Sigmoid colon (tissue), 7 donors: ENCODE measurements around the gene MAIP1. TPM values are rescaled to one million over a fixed set of nuclear protein-coding genes. Genes with fewer than 3 reads are reported as not detected.

Source experiments
- DNase-seq: peaks from one replicate; pipeline ENCODE4 v3.0.0-alpha.2; 2019
- H3K27ac ChIP-seq, 4 donors: fragments of 200-600 bp; sonication (generic); one replicate each; pipeline ENCODE4 v1.5.1; 2016 to 2019; ENCODE audit warnings: mild to moderate bottlenecking in 1 of 4
- H3K27me3 ChIP-seq, 3 donors: fragments of 200-600 bp; sonication (generic); one replicate each; pipeline ENCODE4 v1.5.1; 2019; ENCODE audit warnings: mild to moderate bottlenecking in 1 of 3
- H3K36me3 ChIP-seq, 4 donors: fragments of 200-600 bp; sonication (generic); one replicate each; pipeline ENCODE4 v1.5.1; 2016 to 2019
- H3K4me1 ChIP-seq, 4 donors: fragments of 200-600 bp; sonication (generic); one replicate each; pipeline ENCODE4 v1.5.1; 2017 to 2019
- H3K4me3 ChIP-seq, 4 donors: fragments of 200-600 bp; sonication (generic); one replicate each; pipeline ENCODE4 v1.5.1; 2017 to 2019; ENCODE audit warnings: mild to moderate bottlenecking in 2 of 4, moderate library complexity in 1 of 4
- H3K9me3 ChIP-seq, 4 donors: fragments of 200-600 bp in 3 of 4; sonication (generic) in 3 of 4; one replicate each; pipeline versions ENCODE4 v1.5.1 to v1.6.1; 2013 to 2019
- EP300 ChIP-seq, 4 donors: sonication (generic); formaldehyde crosslinking; IDR thresholded peaks; one replicate each; pipeline ENCODE4 v1.6.1; 2017; ENCODE audit warnings: antibody characterized with exemption in 4 of 4
- POLR2A ChIP-seq, 2 donors: fragments of 450-650 bp; IDR thresholded peaks; one replicate each; pipeline ENCODE4 v1.6.1; 2016; ENCODE audit warnings: antibody characterized with exemption in 2 of 2, mild to moderate bottlenecking in 2 of 2, moderate library complexity in 2 of 2
- POLR2AphosphoS5 ChIP-seq, 4 donors: sonication (generic); formaldehyde crosslinking; IDR thresholded peaks; one replicate each; pipeline ENCODE4 v1.6.1; 2017; ENCODE audit warnings: antibody characterized with exemption in 4 of 4
- WGBS, 2 donors: extraction: QIAGEN DNeasy Blood & Tissue Kit; methylation state at CpG; one replicate each; pipeline ENCODE4 v1.1.7; 2013; 5-methylcytosine and 5-hydroxymethylcytosine counted together
- intact Hi-C: fragments of 100-400 bp; cut with DNase I; formaldehyde crosslinking; loops from one replicate; pipeline ENCODE4 v1.15.1; 2023
- polyA plus RNA-seq, 3 donors: library from polyadenylated mRNA; stranded (reverse); fragments of 200-250 nt; gene quantifications; one replicate each; pipeline ENCODE4 v1.2.3, GENCODE V29; 2013
- total RNA-seq, 4 donors: library from RNA; depleted of rRNA; stranded (reverse); fragments of >200 nt; gene quantifications; one replicate each; pipeline ENCODE4 v1.1.0, GENCODE V29; 2016
- TF ChIP-seq, protein P1 (sequence below), 4 experiments: fragments of 450-650 bp in 3 of 4; fragments of 200-600 bp in 1 of 4; IDR thresholded peaks; one replicate each; pipeline ENCODE4 v1.5.1; 2016 to 2019; ENCODE audit warnings: antibody characterized with exemption in 4 of 4, mild to moderate bottlenecking in 3 of 4, moderate library complexity in 2 of 4
- donor health status: healthy with polysubstance abuse.
- donor health status: Bipolar disorder and iron deficiency.
- donor health status: healthy.

MAIP1 gene
- total and polyA plus RNA-seq, 7 donors: 13.3 to 54.1 (median 20.3) TPM

DNA sequence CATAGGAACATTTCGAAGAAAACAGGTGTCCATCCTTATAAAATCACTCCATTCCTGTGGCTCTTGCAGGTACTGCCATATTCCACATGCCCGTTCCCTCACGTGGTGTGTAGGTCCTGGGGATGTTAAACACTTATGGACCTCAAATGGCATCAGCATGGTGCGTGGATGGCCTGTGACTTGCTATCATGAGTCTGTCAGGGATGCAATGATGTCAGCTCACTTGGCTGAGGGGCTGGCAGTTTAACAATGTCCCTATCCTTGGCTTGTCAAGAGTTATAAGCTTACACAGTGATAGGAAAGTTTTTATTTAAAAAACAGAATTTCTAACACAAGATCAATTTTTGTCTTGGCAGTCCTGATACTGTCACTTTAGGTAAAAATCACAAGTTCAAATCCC, 28.8 kb downstream of the MAIP1 start:
- Histone ChIP-seq H3K27me3 (no peaks in the 10 kb centered on the region), H3K4me1 (peaks cover 0 to 7% (median 6%) of the 10 kb centered on the region in 4 donors), H3K4me3 (no peak overlapping the region), H3K36me3 (no peaks in the 10 kb centered on the region), H3K27ac (no peak overlapping the region), H3K9me3 (no peaks in the 10 kb centered on the region)
- TF ChIP-seq POLR2A (IDR thresholded peaks at IDR 0.05) (no peak), EP300 (IDR thresholded peaks at IDR 0.05) (no peak), POLR2AphosphoS5 (IDR thresholded peaks at IDR 0.05) (no peak)
- intact Hi-C loops: loop anchor here (5.0 to 10.0 kb wide), 2 partner anchors 323 to 721 kb away; partner anchors contain the start of gene SPATS2L
- WGBS, 2 donors: 71 to 95% methylated on average over 4 of the region's 4 CpGs
- no peak for DNase-seq

GRCh38 chr2:199984755-199985154, 29.4 kb downstream of the MAIP1 start:
- TF ChIP-seq POLR2AphosphoS5 (IDR thresholded peaks at IDR 0.05) (no peak), POLR2A (IDR thresholded peaks at IDR 0.05) (no peak), EP300 (IDR thresholded peaks at IDR 0.05) (no peak)
- TF ChIP-seq, protein P1, sequence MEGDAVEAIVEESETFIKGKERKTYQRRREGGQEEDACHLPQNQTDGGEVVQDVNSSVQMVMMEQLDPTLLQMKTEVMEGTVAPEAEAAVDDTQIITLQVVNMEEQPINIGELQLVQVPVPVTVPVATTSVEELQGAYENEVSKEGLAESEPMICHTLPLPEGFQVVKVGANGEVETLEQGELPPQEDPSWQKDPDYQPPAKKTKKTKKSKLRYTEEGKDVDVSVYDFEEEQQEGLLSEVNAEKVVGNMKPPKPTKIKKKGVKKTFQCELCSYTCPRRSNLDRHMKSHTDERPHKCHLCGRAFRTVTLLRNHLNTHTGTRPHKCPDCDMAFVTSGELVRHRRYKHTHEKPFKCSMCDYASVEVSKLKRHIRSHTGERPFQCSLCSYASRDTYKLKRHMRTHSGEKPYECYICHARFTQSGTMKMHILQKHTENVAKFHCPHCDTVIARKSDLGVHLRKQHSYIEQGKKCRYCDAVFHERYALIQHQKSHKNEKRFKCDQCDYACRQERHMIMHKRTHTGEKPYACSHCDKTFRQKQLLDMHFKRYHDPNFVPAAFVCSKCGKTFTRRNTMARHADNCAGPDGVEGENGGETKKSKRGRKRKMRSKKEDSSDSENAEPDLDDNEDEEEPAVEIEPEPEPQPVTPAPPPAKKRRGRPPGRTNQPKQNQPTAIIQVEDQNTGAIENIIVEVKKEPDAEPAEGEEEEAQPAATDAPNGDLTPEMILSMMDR (IDR thresholded peaks at IDR 0.05): no peak
- Histone ChIP-seq H3K4me1 (peaks cover 0 to 5% (median 2%) of the 10 kb centered on the region in 4 donors), H3K36me3 (no peaks in the 10 kb centered on the region), H3K27ac (no peak overlapping the region), H3K27me3 (no peaks in the 10 kb centered on the region), H3K4me3 (no peak overlapping the region), H3K9me3 (no peaks in the 10 kb centered on the region)
- 77 to 78% methylated on average over 2 of the region's 2 CpGs for WGBS, 2 donors
- intact Hi-C loops: loop anchor here (5.0 to 10.0 kb wide), 2 partner anchors 323 to 720 kb away; partner anchors contain the start of gene SPATS2L
- no peak for DNase-seq

DNA sequence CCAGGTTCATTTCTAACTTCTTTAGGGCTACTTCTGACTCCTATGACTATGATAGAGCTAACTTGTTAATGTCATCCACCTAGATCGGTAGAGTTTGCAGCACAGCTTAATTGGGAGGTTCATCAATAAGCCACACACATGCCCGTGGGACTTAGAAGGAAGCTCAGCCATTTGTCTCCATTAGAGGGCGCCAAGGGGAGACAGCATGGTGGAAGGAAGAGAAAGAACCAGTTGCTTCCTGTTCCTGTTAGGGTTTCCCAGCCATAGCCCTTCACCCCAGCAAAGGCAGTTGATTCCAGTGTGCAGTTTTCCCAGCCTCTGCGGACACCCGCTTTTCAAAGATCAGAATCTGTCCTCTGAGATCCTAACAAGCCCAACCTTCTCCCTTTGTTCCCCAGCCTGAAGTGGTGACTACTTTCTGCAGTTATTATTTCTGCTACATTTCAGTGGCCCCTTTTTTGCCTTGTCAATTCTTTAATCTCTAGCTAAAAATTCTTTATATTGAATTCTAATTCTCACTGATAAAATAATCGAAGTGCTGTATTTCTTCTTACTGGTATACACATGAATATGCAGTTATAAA, 30.3 kb downstream of the MAIP1 start:
- Histone ChIP-seq H3K4me1 (no peaks in the 10 kb centered on the region), H3K36me3 (no peaks in the 10 kb centered on the region), H3K27me3 (no peaks in the 10 kb centered on the region), H3K4me3 (no peak overlapping the region), H3K9me3 (no peaks in the 10 kb centered on the region), H3K27ac (no peak overlapping the region)
- 54 to 70% methylated on average over 6 of the region's 6 CpGs for WGBS, 2 donors
- intact Hi-C loops: loop anchor here (10.0 kb wide), 1 partner anchor 719 kb away; no protein-coding TSS in a partner anchor
- TF ChIP-seq POLR2AphosphoS5 (IDR thresholded peaks at IDR 0.05): no peak
- TF ChIP-seq, protein P1 (IDR thresholded peaks at IDR 0.05): peak in 2 of 4 experiments; percentile 31 to 32
- no peak for DNase-seq

- Histone ChIP-seq H3K9me3 (no peaks in the 10 kb centered on the region), H3K4me3 (no peak overlapping the region), H3K27ac (no peak overlapping the region), H3K36me3 (no peaks in the 10 kb centered on the region), H3K27me3 (no peaks in the 10 kb centered on the region), H3K4me1 (no peaks in the 10 kb centered on the region)
- intact Hi-C loops: loop anchor here (10.0 kb wide), 1 partner anchor 717 kb away; no protein-coding TSS in a partner anchor
- WGBS, 2 donors: 90 to 95% methylated on average over 2 of the region's 2 CpGs
- TF ChIP-seq, protein P1 (IDR thresholded peaks at IDR 0.05): no peak
- TF ChIP-seq POLR2AphosphoS5 (IDR thresholded peaks at IDR 0.05) (no peak), EP300 (IDR thresholded peaks at IDR 0.05) (no peak)
- DNase-seq: no peak
These were observed 32.2 kb downstream of the MAIP1 start for GRCh38 chr2:199987586-199987985.

DNA sequence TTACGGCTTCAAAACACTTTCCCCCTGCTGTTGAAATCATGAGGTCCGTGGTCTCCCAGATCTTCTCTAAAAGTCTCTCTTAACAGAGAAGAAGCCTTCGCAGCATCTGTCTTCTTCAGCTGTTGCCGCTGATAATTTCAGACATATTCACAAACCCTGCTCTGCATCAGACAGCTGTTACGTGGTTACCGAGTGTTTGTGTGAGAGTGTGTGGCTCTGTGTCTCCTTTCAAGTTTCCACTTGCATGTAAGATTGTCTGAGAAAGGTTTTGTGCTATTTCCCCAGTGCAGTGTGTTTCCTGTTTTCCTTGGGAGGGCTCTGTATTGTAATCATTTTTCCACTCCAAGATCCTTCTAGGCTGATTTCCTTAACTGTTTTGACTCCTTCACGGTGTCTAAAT, 32.8 kb downstream of the MAIP1 start:
- H3K9me3 ChIP-seq: no peaks in the 10 kb centered on the region
- no peaks in the 10 kb centered on the region for H3K4me1 ChIP-seq
- H3K4me3 ChIP-seq: no peak overlapping the region
- intact Hi-C loops: loop anchor here (10.0 kb wide), 1 partner anchor 717 kb away; no protein-coding TSS in a partner anchor
- TF ChIP-seq POLR2AphosphoS5 (IDR thresholded peaks at IDR 0.05): no peak
- TF ChIP-seq POLR2A (IDR thresholded peaks at IDR 0.05): no peak
- TF ChIP-seq, protein P1 (IDR thresholded peaks at IDR 0.05): no peak
- DNase-seq: no peak
- WGBS, 2 donors: 45 to 80% methylated on average over 7 of the region's 7 CpGs
- H3K36me3 ChIP-seq: no peaks in the 10 kb centered on the region
- H3K27ac ChIP-seq: no peak overlapping the region
- H3K27me3 ChIP-seq: no peaks in the 10 kb centered on the region
